NCI-H1417 (cell line): Measurements from ENCODE around the gene SIVA1.

Source experiments
- DNase-seq, 3 experiments: peaks; one replicate each; lab custom pipeline; 2025; lab: John Stamatoyannopoulos, UW

SIVA1 gene

DNA sequence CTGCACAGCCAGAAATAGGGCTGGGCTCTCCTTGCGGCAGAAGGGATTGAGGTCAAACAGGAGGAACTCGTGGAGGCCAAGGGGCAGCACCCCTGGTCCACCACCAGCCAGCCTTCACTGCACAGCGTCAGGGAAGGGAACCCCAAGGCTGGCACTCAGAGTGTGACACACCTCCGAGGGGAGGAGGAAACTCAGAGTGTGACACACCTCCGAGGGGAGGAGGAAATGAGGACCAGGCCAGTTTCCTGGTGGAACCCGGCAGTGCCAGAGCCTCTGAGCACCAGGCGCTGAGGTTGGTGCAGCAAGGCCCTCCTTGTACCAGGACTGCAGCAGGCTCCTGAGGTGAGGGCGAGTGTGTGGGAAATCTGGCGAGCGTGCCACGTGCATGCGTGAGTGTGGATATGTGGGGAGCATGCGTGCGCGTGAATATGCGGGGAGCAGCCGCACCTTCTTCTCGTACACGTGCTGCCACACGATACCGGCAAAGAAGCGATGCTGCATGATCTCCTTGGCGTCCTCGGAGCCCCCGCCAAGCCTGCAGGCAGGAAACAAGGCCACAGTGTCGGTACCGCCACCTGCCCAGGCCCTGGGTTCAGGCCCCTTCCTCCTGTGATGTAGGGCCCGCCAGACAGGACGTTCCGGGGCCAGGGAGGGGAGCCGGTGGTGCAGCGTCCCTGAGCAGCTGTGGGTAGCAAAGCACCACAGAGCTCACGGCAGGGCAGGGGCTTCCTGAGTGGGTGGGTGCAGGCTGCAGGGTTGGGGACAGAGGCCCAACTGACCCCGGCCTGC is 19.2 kb downstream of the SIVA1 start:
- no peak for DNase-seq

DNA sequence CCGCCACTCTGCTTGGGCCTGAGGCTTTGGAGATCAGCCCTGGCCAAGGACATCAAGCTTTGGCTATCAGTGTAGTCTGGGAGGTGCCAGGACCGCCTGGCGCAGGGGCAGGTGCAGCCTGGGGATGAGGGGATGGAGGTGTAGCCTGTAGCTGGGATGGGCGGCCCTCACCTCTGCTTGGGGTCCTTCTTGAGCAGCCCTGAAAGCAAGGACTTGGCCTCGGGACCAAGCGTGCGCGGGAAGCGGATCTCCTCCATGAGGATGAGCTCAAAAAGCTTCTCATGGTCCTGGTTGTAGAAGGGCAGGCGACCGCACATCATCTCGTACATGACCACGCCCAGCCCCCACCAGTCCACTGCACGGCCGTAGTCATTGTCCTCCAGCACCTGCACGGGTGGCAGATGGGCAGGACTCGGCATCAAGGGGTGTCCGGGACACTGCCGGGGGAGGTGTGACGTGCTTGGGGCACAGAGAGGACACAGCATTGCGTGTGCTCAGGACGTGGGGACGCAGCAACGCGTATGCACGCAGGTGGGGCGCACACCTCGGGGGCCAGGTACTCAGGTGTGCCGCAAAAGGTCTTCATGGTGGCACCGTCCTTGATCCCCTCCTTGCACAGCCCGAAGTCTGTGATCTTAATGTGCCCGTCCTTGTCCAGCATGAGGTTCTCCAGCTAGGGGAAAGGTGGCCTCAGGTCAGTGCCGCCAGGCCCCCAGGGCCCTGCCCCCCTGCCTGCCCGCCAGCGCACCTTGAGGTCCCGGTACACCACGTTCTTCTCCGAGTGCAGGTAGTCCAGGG is 20.0 kb downstream of the SIVA1 start:
- DNase-seq: no peak

DNA sequence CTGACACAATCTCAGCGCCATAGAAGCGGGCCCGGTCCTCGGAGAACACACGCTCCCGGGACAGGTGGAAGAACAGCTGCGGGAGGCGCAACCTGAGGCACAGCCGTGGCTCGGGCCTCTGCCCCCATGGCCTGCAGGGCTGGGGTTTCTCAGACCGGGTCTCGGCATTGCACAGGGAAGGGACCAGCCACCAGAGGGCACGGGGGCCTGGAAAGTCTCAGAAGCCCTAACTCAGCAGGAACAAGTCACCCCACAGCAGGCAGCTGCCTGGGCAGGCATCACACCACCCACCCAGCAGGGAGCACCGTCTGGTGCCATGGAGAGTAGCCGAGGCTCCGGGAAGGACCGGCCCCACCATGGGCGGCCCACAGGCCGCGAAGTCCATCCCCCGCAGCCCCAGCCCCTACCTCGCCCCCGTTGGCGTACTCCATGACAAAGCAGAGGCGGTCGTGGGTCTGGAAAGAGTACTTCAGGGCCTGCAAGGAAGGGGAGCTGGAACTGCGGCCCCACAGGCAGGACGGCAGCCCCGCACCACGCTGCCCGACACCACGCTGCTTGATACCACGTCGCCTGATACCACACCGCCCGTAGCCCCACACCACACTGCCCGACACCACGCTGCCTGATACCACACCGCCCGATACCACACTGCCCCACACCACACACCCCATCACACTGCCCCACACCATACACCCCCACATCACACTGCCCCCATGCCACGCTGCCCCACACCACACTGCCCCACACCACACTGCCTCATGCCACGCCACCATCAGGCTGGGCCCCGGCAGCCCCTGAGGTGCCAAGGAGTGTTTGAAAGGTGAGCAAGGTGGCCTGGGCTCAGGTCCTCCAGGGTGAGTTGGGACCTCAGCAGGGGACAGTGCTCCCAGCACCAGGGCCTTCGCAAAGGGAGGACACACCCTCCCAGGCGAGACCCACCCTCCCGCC is 20.8 kb downstream of the SIVA1 start:
- peak in 2 of 3 experiments; percentile 59 to 74 for DNase-seq

DNA sequence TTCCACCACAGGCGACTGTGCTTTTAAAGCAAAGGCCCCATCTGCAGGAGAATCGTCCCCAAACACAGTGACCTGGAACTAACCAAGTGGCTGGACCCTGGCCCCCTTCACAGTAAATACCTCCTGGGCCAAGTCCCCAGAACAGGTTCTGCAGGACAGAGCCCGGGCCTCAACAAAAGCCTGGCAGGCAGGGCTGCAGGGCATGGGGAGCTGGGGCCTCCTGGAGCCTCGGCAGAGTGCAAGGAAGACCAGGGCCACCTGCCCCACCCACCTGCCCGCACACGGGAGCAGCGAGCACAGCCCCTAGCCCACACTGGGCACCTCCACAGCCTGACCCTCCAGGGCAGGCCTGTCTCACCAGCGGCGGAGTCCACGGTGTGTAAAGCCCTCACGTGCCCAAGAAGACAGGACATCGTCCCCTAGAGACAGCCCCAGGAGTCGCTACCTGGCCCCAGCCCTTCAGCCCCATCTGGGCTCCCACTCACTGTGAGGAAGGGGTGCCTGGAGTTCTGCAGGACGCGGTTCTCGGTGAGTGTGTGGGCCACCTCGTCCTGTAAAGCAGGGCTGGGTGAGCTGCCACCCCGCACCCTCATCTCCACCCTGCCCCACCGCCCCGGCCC is 21.6 kb downstream of the SIVA1 start:
- no peak for DNase-seq

DNA sequence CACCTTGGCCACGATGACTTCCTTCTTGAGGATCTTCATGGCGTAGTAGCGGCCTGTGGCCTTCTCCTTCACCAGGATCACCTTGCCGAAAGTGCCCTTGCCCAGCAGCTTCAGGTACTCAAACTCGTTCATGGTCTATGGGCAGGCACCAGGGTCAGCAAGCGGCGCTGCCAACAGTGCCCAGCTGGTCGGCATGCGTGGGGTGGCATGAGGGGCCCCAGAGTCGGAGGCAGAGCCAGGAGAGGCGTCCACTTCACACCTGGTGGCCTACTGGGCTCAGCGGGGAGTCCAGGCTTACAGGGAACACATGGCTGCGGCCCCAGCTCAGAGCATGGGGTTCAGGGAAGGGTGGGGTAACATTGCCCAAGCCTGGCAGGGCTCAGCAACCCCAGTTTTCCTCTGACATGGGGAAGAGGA is 22.1 kb downstream of the SIVA1 start:
- DNase-seq: no peak

DNA sequence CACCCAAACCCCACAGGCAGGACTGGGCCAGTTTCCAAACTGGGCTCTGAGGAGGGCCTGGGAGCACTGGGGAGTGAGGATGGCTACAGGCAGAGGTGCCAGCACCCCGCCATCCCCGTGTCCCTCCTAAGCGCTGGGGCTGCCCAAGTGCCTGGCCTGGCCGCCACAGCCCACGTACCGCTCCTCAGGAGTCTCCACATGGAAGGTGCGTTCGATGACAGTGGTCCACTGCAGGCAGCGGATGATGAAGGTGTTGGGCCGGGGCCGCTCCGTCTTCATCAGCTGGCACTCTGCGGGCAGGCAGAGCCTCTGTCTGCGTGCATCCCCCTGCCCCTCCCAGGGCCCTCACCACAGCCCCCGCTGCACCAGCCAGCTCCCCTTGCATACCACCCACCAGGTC is 23.5 kb downstream of the SIVA1 start:
- no peak for DNase-seq

DNA sequence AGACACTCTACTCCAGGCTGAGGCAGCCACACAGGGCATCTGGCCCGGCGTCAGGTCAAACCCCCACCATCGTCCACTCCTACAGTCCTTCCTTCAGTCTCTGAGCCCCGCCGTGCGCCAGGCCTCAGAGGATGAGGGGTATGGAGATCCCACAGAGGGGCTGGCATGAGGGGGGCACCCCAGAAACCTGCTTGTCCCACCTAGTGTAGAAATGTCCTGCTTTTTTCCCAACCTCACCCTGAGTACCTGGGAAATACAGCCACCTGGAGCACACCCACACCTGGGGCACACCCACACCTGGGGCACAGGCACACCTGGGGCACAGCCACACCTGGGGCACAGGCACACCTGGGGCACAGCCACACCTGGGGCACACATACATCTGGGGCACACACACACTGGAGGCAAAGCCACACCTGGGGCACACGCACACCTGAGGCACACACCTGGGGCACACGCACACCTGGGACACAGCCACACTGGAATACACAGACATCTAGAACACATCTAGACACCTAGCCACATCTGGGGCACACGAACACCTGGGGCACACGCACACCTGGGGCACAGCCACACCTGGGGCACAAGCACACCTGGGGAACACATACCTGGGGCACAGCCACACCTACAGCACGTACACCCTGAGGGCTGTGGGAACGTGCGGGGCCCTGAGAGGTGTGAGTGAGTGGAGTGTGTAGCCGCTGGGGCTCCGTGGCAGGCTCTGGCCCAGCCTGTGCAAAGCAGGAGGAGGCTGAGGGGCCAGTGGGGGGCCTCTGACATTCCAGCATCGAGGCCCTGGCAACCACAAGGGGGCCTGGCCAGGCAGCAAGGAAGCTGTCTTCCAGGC is 24.2 kb downstream of the SIVA1 start:
- DNase-seq: no peak

DNA sequence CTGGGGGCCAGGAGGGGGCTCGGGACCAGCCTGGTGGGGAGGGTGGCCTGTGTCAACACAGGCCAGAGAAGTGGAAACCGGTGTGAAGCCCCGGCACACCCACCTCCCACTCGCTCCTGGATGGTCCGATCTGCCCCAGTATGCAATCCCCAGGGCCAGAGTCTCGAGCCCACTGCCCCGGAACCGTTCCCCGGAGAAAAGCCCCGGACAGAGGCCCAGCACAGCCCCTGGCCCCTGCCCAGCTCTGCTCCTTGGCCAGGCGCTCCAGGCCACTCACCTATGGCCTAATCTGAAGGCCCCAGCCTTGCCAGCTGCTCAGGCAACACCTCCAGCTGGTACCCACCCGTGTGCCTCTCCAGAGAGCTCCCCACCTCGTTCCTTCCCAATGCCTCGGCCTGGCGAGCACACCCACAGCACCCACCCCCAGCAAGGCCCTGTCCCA is 24.9 kb downstream of the SIVA1 start:
- no peak for DNase-seq

DNA sequence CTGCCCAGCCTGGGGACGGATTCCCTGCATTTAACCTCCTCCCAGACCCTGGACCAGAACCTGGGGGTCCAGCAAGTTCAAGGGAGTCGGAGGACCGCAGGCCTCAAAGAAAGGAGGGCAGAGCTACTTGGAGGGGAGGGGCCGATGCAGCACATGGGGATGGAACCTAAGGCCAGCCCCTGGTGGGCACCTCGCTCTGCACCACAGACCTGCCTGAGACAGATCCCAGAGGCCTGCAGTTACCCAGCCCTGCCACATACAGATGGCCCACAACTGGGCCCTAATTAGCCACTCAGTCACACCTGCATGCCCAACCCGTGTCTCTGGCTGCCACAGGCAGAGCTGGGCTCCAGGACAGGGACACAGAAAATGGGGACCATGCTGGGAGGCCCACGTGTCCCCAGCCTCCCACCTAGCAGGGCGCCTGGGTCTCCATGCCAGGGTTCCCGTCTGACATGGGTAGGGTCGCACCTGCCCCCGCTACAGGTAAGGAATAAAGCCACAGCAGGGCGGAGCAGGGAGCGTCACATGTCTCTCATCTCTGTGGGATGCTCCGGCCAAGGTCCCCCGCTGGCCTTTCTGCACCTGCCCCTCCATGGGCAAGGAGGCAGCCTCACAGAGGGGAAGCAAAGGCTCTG is 25.9 kb downstream of the SIVA1 start:
- DNase-seq: peak in 2 of 3 experiments; percentile 75 to 87

DNA sequence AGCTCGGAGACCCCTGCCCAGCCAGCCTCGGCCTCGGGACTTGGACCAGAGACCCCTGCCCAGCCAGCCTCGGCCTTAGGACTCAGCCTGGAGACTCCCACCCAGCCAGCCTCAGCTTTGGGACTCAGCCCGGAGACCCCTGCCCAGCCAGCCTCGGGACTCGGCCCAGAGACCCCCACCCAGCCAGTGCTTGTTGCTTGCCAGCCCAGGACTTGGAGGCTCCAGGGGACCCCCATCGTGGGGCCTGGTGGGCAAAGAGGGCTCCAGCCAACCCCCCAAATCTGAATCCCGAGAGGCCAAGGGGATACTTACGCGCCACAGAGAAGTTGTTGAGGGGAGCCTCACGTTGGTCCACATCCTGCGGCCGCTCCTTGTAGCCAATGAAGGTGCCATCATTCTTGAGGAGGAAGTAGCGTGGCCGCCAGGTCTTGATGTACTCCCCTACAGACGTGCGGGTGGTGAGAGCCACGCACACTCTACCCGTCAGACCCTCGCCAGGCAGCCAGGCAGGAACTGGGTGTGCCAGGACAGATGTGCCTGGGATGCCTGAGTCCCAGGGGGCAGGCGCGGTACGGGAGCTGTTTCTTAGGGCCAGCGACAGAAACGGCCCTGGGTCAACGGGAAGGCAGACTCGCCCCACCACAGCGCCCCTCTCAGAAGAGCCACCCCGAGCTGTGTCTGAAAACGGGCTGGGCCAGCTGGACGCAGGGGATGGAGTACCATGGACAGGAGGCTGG is 27.0 kb downstream of the SIVA1 start:
- no peak for DNase-seq

DNA sequence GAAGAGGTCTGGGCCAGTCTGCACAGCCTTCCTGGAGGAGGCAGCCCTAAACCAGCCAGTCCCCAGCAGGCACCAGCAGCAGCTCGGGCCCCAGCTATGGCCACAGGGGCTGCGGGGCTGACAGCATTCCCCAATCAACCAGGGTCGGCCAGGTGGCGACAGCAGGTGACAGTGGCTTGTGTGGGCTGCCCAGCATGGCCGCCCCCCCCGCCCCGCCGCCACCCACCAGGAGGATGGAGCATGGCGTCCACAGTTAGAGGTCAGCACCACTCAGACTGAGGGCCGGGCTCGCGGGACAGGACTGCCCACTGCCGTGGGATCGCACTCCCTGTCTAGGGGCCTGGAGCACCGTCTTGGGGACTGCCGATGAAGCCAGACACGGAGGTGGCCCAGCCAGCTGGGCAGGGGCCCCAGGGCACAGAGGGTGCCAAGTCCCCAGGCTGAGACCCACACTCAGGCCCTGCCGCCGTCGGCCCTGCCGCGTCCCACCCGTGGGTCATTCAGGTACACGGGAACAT is 27.6 kb downstream of the SIVA1 start:
- DNase-seq: no peak

DNA sequence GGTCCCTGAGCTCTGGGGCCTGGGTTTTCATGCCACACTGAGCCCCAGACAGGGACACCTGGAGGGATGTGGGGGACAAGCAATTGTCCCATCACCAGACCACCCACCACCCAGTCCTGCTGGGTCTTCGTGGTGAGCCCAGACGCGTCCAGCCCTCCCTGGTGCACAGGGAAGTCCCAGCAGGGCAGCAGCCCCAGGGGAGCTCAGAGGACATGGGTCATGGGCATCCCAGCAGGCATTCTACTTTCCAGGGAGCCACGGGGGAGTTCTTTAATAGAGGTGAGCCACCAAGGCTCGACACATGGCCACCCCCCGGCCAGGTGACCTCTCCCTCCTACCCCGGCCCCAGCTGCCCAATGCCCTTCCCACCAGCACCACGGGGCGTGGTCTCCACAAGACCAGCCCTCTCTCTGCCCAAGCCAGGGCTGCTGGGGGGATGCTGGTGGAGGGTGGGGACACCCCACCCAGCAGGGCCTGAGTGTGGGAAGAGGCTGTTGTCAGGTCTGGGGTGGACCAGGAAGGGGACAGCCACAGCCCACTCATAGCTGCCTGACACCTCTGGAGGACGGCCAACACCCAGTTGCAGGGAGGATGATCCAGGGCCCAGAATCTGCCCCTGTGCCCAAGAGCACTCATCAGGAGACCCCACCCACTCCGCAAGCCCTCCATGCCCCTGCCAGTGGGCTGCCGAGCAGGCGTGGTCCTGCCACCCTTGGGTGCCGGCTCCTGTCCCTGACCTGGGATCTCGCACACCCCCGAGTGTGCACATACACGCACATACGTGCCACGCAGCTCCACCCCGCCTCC is 28.5 kb downstream of the SIVA1 start:
- DNase-seq: peak in 1 of 3 experiments; percentile 30

DNA sequence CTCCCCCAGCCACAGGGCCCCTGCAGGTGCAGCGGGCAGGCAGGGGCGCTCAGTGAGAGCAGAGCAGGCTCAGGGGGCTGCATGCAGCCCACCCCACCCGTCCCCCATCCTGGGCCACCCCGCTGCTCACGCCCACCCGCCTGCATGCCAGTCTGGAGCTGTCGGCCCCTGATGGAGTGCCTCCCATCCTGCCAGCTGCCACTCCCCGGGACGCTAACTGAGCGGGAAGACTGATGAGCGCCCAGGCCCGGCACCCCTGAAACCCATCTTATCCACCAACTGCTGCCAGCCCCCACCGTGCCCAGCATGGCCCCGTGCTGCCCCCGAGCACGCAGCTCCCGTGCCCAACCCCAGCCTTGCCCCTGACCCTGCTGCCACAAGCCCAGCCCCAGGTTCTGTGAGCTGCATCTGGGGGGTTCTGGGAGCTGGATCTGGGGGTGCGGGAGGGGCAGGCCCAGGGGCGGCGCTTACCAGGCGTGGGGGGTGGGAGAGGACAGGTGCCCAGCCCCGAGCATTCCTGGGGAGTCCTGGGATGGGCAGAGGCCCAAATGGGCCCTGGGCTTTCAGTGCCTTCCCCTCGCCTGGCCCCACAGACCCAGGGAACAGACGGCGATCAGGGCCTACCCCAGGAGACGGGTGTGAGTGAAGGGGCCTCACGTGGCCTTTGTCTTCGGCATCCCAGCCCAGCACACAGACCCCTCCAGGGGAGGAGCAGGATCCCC is 29.3 kb downstream of the SIVA1 start:
- DNase-seq: no peak

DNA sequence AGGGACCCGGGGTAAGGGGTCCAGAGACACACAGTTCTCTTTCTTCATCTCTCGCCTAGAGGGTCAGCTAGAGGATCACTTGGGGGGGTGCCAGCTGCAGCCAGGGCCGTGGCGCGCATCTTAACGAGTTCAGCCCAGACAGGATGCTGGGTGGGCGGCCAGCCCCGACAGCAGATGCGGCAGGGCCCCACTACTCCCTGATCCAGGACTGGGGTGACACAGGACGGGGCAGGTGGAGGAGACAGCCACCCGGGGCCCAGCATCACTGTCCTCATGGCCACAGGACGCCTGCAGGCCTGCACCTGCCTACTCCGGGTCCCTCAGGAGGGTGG is 29.8 kb downstream of the SIVA1 start:
- no peak for DNase-seq

DNA sequence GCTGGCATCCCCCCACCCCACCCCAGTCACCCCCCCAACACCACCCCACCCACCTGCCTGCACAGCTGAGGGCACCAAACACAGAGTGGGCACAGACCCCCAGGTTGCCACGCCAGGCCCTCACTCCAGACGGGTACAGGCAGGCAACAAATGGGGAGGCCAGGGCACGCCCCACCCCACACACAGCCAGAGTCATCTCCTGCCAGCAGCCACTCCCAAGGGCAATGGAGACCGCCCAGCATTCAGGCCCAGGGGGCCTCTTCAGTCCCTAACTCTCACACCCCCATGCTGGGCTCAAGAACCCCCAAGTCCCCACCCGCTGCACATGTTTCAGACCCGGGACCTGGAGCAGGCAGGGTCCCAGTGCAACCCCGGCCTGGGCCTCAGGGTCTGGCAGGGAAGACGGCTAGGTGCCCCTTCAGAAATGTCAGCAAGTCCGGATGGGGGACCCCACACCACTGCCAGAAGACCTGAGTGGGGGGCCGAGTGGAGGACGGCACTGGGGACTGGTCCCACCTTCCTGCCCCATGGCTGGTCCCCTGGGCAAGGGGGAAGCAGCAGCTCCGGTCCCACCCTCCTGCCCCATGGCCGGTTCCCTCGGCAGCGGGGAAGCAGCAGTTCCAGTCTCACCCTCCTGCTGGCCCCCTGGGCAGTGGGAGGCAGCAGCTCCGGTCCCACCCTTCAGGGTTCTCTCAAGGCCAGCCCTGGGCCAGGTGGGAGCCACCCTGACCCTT is 30.7 kb downstream of the SIVA1 start:
- no peak for DNase-seq

DNA sequence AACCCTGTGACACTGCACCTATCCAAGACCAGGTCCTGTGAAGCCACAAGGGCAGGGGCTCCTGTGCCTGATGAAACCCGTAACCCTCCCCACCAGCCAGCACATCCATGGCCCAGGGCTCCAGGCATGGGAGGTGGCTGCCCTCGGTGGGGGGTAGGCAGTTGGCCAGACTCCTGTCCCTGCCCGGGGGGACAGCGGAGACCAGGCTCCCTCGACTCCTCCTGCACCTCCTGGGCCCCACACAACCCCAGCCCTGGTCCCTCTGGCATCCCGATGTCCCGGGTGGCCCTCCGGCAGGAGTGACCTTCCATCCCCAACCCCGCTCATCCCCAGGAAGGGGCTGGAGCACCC is 31.2 kb downstream of the SIVA1 start:
- DNase-seq: peak in 2 of 3 experiments; percentile 21 to 37
